ENCODE data around the gene KCNV2. TPM values are rescaled to one million over a fixed set of nuclear protein-coding genes. Genes with fewer than 3 reads are reported as not detected.

KCNV2 gene
- total RNA-seq, 2 experiments from 2014 or later: not detected

DNA sequence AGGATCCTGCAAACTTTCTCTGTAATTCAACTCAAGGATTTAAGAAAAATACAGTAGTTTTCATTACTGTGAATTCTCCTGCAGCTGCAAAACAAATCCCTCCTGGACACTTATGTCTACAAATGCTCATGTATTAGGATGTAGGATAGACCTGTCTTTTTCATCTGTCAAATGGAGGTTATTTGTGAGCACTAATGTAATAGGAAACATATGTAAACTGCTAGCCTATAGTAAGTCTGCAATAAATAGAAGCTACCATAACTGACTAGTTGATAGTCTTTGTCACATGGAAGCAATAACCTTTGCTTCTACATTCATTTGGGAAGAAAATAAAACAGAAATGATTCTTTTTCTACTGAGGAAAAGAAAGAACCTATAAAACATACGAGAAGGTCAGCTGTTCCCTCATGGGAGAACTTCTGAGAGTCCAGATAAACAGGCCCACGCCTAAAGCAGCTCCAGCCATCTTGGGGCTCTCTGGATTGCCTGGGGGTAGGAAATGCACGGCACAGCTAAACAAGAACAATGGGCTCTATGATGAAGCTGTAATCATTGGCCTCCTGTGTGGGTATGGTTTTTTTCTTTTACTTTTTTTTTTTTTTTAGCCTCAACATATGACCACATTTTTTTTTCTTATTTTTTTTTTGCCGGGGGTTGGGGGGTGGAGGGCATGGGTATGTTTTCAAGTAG, 6.2 kb downstream of the KCNV2 start:
- DNase-seq (no peak), ATAC-seq (no peak)
- Mint-ChIP-seq H3K4me1 (no peaks in the 10 kb centered on the region), H3K36me3 (ENCODE audit: low read depth) (peaks cover 15% of the 10 kb centered on the region), H3K27me3 (no peaks in the 10 kb centered on the region), H3K27ac (no peak overlapping the region), H3K4me3 (no peak overlapping the region), H3K9me3 (ENCODE audit: low read depth) (no peaks in the 10 kb centered on the region)
- CTCF ChIA-PET: interaction anchor here (0.7 kb wide), 1 partner anchor 258 kb away, joined by 3 read pairs; no protein-coding TSS in a partner anchor
- POLR2A ChIA-PET: no interaction called here
- intact Hi-C loops (cut with DNase I, micrococcal nuclease): loop anchor here in 1 of 2 experiments (2.0 kb wide), 1 partner anchor 63 kb away; no protein-coding TSS in a partner anchor

DNA sequence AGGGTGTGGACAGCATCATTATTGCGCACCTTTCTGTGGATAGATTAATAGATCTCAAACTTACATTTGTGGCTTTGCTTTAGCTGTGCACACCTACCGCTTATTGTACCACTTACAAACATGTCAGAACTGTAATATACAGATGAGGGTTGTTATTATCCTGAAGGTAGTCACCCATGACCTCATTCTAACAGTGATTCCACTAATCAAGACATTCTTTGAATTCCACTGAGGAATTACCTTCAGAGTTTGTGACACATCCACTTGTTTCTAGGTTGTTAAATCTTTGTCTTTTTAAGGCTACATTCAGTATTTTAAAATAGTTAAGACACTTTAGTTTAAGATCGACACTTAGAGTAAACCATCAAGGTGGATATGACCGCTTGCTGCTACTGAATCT, 7.8 kb downstream of the KCNV2 start:
- ChIA-PET CTCF (interaction anchor here (0.7 kb wide), 1 partner anchor 457 kb away, joined by 4 read pairs; no protein-coding TSS in a partner anchor), POLR2A (no interaction called here)
- Mint-ChIP-seq H3K27ac (no peak overlapping the region), H3K4me3 (no peak overlapping the region), H3K27me3 (no peaks in the 10 kb centered on the region), H3K9me3 (ENCODE audit: low read depth) (no peaks in the 10 kb centered on the region), H3K4me1 (no peaks in the 10 kb centered on the region), H3K36me3 (ENCODE audit: low read depth) (peaks cover 4% of the 10 kb centered on the region)
- intact Hi-C loops (cut with DNase I, micrococcal nuclease): loop anchor here in 1 of 2 experiments (2.0 to 5.0 kb wide), 2 partner anchors 64 to 103 kb away; partner anchors contain the start of gene VLDLR
- DNase-seq (no peak), ATAC-seq (no peak)

DNA sequence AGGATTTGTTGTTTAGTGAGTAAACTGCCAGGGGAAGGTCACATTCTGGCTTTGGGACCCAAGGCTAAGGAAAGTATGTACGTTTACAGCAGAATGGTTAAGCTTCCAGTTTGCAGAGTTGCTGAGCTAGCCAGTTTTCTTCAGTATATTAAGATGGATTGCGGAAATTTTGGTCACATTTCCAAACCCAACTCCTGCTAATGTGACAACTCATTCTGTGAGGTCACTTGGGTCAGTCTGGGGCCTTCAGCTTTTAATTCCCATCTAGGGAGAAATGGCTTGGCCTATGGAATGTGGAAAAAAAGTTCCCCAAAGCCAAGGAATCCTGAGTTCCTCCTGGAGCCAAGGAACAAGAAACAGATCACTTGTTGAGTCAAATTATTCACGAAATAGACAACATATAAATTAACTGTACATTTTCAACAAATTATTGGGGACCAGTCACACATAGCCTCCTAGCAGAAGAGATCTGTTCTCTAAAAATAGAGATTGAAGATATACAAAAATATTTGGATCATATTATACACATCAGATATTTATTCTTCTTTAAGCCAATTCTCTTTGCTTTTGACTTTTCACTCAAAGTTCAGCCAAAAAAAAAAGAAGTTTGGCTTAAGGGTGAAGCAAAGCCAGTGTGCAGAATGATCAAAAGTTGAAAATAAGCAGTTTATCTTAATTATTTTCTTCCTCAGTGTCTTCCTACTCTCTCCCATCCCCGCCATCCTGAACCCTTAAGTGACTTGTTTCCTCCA, 8.8 kb downstream of the KCNV2 start:
- intact Hi-C loops (cut with DNase I, micrococcal nuclease): loop anchor here in 1 of 2 experiments (2.0 to 5.0 kb wide), 2 partner anchors 65 to 104 kb away; partner anchors contain the start of gene VLDLR
- Mint-ChIP-seq H3K27ac (no peak overlapping the region), H3K4me1 (no peaks in the 10 kb centered on the region), H3K4me3 (no peak overlapping the region), H3K27me3 (no peaks in the 10 kb centered on the region), H3K36me3 (ENCODE audit: low read depth) (peaks cover 3% of the 10 kb centered on the region), H3K9me3 (ENCODE audit: low read depth) (no peaks in the 10 kb centered on the region)
- DNase-seq (no peak), ATAC-seq (no peak)
- CTCF ChIA-PET: no interaction called here
- POLR2A ChIA-PET: no interaction called here

DNA sequence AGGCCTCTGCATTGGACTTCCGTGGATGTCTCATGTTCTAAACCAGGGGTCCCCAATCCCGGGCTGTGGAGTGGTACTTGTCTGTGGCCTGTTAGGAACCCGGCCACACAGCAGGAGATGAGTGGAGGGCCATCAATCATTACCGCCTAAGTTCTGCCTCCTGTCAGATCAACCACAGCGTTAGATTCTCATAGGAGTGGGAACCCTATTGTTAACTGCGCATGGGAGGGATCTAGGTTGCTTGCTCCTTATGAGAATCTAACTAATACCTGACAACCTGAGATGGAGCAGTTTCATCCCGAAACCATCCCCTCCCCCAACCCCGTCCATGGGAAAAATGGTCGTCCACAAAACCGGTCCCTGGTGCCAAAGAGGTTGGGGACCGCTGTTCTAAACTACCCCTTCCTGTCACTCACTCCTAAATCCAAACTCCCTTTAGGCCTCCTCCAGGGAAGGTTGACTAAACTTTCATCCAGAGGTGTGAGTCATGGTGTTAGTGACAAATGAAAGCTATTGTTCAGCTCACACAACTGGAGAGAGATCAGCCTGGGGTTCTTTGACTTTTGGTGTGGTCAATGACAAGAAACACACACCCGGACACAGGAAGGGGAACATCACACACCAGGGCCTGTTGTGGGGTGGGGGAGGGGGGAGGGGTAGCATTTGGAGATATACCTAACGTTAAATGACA, 9.5 kb downstream of the KCNV2 start:
- Mint-ChIP-seq H3K9me3 (ENCODE audit: low read depth) (no peaks in the 10 kb centered on the region), H3K27ac (no peak overlapping the region), H3K36me3 (ENCODE audit: low read depth) (peaks cover 3% of the 10 kb centered on the region), H3K27me3 (no peaks in the 10 kb centered on the region), H3K4me3 (no peak overlapping the region), H3K4me1 (no peaks in the 10 kb centered on the region)
- DNase-seq (no peak), ATAC-seq (no peak)
- POLR2A ChIA-PET: no interaction called here
- CTCF ChIA-PET: no interaction called here
- intact Hi-C loops (cut with DNase I, micrococcal nuclease): loop anchor here in 1 of 2 experiments (5.0 kb wide), 1 partner anchor 104 kb away; the partner anchor contains the start of gene VLDLR

DNA sequence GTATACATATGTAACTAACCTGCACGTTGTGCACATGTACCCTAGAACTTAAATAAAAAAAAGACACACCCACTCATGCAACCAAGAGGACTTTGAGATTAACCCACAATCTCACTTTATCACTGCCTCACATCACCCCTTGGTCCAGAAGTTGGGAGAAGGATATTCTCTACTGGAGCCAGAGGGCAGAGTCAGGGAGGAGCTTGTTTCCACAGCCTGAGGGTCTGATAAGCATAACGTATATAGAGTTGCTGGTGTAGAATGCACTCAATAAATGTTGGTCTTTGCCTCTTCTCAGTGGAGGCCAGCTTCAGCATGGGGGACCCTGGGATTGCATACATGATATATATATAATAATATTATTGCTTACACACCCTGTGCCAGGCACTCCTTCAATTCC, 10.1 kb downstream of the KCNV2 start:
- DNase-seq (no peak), ATAC-seq (no peak)
- H3K36me3 Mint-ChIP-seq (ENCODE audit: low read depth): peaks cover 3% of the 10 kb centered on the region
- no peak overlapping the region for H3K27ac Mint-ChIP-seq
- ChIA-PET CTCF (no interaction called here), POLR2A (no interaction called here)
- no peaks in the 10 kb centered on the region for H3K4me1 Mint-ChIP-seq
- intact Hi-C loops (cut with DNase I, micrococcal nuclease): loop anchor here in 1 of 2 experiments (5.0 kb wide), 1 partner anchor 105 kb away; the partner anchor contains the start of gene VLDLR
- no peaks in the 10 kb centered on the region for H3K27me3 Mint-ChIP-seq
- H3K4me3 Mint-ChIP-seq: no peak overlapping the region
- H3K9me3 Mint-ChIP-seq (ENCODE audit: low read depth): no peaks in the 10 kb centered on the region

DNA sequence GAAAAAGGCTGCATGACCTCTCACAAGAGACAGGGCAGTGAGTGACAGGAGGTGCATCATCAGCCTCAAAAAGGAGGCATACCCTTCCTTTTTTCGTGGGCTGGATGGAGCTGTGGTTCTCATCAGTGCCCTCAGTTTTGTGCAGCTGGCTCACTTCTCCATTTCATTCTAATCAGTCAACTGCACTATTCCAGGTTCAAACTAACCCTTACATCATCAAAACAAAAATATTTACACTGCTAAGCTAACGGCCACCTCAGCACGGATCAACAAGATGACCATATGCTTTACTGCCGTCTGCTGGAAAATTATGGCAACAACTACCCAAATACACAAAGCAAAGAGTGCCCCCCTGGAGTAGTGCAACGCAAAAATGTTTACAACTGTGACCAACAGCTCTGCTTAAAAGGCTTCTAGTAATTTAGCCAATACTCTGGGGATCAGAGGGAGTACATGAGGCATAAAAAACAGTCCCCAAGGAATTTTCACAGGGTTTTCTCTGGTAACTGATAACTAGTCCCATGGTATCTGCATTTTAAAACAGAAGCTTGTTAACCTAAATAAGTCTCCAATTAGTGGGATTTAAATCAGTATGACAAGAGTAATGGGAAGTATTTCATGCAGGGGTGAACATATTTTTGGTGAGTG, 10.8 kb downstream of the KCNV2 start:
- DNase-seq (no peak), ATAC-seq (no peak)
- ChIA-PET CTCF (no interaction called here), POLR2A (no interaction called here)
- Mint-ChIP-seq H3K27me3 (no peaks in the 10 kb centered on the region), H3K4me1 (no peaks in the 10 kb centered on the region), H3K4me3 (no peak overlapping the region), H3K36me3 (ENCODE audit: low read depth) (no peaks in the 10 kb centered on the region), H3K9me3 (ENCODE audit: low read depth) (no peaks in the 10 kb centered on the region), H3K27ac (no peak overlapping the region)
- intact Hi-C loops (cut with DNase I, micrococcal nuclease): loop anchor here in 1 of 2 experiments (5.0 kb wide), 1 partner anchor 106 kb away; the partner anchor contains the start of gene VLDLR

DNA sequence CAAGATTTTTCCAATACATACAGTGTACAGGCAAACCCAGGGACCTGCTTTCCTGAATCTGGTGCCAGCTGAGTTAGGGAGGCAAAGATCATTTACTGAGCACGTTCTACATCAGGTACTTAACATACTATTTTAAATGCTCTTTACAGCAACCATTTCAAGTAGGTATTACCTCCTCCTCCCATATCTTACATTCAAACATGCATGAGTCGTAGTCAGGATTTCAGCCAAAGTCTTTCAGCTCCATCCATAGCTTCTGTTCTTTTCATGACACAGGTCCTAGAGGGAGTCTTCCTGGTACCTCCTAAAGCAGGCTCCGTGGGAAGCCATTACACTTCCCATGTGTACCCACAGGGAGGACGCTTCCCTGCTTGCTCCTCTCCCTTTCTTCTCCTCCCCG, 11.7 kb downstream of the KCNV2 start:
- DNase-seq (no peak), ATAC-seq (no peak)
- Mint-ChIP-seq H3K4me3 (no peak overlapping the region), H3K27me3 (no peaks in the 10 kb centered on the region), H3K36me3 (ENCODE audit: low read depth) (no peaks in the 10 kb centered on the region), H3K27ac (no peak overlapping the region), H3K4me1 (no peaks in the 10 kb centered on the region), H3K9me3 (ENCODE audit: low read depth) (no peaks in the 10 kb centered on the region)
- ChIA-PET CTCF (no interaction called here), POLR2A (no interaction called here)
- intact Hi-C loops (cut with DNase I, micrococcal nuclease): loop anchor here in 1 of 2 experiments (5.0 kb wide), 1 partner anchor 107 kb away; the partner anchor contains the start of gene VLDLR

DNA sequence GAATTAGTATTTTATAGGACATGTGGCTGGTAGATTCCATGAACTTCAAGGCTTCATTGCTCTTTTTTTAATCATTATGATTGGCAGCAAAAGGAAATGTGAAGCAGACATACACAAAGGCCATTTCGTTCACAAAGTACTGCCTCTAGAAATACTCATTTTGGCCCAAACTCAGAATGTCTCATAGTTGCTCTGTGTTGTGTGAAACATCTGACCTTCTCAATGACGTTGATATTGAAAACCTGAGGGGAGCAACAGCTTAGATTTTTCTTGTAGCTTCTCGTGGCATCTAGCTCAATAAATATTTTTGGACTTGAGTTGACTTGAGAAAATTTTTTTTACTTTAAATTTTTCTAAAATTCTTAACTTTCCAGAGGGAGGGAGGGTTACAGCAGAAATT, 12.4 kb downstream of the KCNV2 start:
- H3K27ac Mint-ChIP-seq: no peak overlapping the region
- ChIA-PET CTCF (interaction anchor here (0.6 kb wide), 1 partner anchor 41 kb away, joined by 5 read pairs; no protein-coding TSS in a partner anchor), POLR2A (no interaction called here)
- DNase-seq (no peak), ATAC-seq (no peak)
- no peaks in the 10 kb centered on the region for H3K27me3 Mint-ChIP-seq
- no peak overlapping the region for H3K4me3 Mint-ChIP-seq
- intact Hi-C loops (cut with DNase I, micrococcal nuclease): loop anchor here in 1 of 2 experiments (5.0 kb wide), 1 partner anchor 107 kb away; the partner anchor contains the start of gene VLDLR
- H3K4me1 Mint-ChIP-seq: no peaks in the 10 kb centered on the region
- peaks cover 4% of the 10 kb centered on the region for H3K36me3 Mint-ChIP-seq (ENCODE audit: low read depth)
- no peaks in the 10 kb centered on the region for H3K9me3 Mint-ChIP-seq (ENCODE audit: low read depth)

DNA sequence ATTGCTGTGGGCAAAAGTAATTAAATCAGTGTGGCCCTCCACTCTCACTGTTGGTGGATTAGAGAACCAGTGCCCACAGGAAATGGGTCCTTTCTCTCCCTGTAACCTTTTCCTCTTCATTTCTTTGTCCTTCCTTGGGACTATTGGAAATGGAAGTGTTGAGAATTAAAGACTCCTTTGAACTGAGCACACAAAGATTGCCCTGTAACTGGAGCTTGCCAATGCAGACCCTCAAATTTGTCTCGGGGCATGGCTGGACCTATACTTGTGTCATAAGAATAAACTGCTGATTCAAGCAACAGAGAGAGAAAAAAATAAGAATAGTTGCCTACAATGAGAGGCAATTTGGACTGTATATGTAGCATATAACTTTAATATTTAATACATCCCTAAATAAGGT, 13.7 kb downstream of the KCNV2 start:
- no peaks in the 10 kb centered on the region for H3K27me3 Mint-ChIP-seq
- peaks cover 10% of the 10 kb centered on the region for H3K36me3 Mint-ChIP-seq (ENCODE audit: low read depth)
- no peak overlapping the region for H3K4me3 Mint-ChIP-seq
- ATAC-seq (no peak), DNase-seq (no peak)
- H3K27ac Mint-ChIP-seq: no peak overlapping the region
- POLR2A ChIA-PET: no interaction called here
- intact Hi-C loops (cut with DNase I, micrococcal nuclease): no loop called here
- CTCF ChIA-PET: interaction anchor here (1.0 kb wide), 1 partner anchor 599 kb away, joined by 3 read pairs; no protein-coding TSS in a partner anchor
- no peaks in the 10 kb centered on the region for H3K4me1 Mint-ChIP-seq
- no peaks in the 10 kb centered on the region for H3K9me3 Mint-ChIP-seq (ENCODE audit: low read depth)

DNA sequence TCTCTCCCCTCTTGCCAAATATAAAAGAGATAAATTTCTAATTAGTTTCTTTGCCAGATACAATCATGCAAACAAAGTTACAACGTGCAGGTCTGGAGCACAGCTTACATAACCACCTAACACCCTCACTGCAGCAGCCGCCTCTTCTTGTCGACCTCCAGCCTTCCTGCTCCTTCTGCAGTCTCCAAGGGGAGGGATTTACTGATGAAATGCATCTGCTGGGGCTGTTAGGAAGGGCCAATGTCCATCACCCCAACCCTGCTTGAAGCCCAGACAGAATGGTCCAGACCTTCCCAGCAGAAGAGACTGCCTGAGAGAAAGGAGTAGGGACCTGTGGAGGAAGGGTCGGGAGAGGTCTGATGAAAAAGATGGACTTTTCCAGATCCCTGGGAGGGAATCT, 15.2 kb downstream of the KCNV2 start:
- Mint-ChIP-seq H3K27ac (no peak overlapping the region), H3K36me3 (ENCODE audit: low read depth) (peaks cover 14% of the 10 kb centered on the region), H3K4me3 (no peak overlapping the region), H3K4me1 (no peaks in the 10 kb centered on the region), H3K27me3 (no peaks in the 10 kb centered on the region), H3K9me3 (ENCODE audit: low read depth) (no peaks in the 10 kb centered on the region)
- DNase-seq: no peak
- CTCF ChIA-PET: no interaction called here
- intact Hi-C loops (cut with DNase I, micrococcal nuclease): no loop called here
- POLR2A ChIA-PET: no interaction called here
- no peak for ATAC-seq

DNA sequence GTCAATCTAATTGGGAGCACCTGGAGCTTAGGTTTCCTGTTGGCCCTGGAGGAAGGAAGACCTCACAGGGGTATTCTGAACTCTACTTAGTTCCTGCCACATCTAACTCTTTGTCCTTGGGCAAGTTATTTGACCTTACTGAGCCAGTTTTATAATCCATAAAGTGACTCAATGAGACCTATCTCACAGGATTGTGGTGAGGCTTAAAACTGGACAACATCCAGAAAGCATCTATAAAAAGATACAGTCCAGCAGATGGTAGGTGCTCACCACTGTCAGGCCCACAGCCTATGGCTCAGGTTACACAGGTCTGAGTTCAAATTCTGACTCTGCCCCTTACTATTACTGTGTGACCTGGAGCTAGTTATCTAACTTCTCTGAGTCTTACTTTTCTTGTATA, 23.3 kb downstream of the KCNV2 start:
- H3K27me3 Mint-ChIP-seq: no peaks in the 10 kb centered on the region

More for the DNA sequence above, 23.3 kb downstream of the KCNV2 start:
- ATAC-seq: no peak
- Mint-ChIP-seq H3K4me1 (no peaks in the 10 kb centered on the region), H3K4me3 (no peak overlapping the region), H3K9me3 (ENCODE audit: low read depth) (no peaks in the 10 kb centered on the region), H3K27ac (no peak overlapping the region), H3K36me3 (ENCODE audit: low read depth) (peaks cover 29% of the 10 kb centered on the region)
- POLR2A ChIA-PET: no interaction called here
- no peak for DNase-seq
- intact Hi-C loops (cut with DNase I, micrococcal nuclease): no loop called here
- CTCF ChIA-PET: no interaction called here
